OCI-LY3 (cell line): ENCODE measurements around the gene DPAGT1.

Experiments
- EZH2phosphoT487 ChIP-seq: fragments of 200-600 bp; shearing (Covaris generic); IDR thresholded peaks from 2 replicates; pipeline ENCODE4 v1.6.1; 2018; ENCODE audit warnings: antibody characterized with exemption, mixed run types, low read depth
- TF ChIP-seq, protein P1 (sequence below): fragments of 200-600, 300-600 bp; sonication (generic); IDR thresholded peaks from 2 replicates; pipeline ENCODE4 v1.5.1; 2014; ENCODE audit warnings: antibody characterized with exemption, low read length, low read depth

DNA sequence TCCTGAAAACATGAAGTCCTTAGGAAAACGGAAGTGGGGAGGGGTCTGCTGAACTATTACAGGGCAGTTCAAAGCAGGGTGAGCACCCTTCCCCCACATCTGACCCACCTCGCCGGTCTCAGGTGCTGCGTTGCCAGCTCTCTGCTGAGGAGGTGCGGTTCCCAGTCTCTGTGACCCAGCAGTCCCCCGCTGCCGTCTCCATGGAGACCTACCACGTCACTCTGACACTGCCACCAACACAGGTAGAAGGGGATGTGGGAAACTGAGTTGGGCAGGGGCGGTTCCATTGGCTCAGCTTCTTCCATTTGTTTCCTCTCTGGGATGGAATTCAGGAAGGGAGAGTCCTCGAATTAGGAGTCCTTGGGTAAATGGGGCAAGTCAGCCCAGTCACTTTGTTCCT is 8.8 kb upstream of the DPAGT1 start:
- TF ChIP-seq, protein P1, sequence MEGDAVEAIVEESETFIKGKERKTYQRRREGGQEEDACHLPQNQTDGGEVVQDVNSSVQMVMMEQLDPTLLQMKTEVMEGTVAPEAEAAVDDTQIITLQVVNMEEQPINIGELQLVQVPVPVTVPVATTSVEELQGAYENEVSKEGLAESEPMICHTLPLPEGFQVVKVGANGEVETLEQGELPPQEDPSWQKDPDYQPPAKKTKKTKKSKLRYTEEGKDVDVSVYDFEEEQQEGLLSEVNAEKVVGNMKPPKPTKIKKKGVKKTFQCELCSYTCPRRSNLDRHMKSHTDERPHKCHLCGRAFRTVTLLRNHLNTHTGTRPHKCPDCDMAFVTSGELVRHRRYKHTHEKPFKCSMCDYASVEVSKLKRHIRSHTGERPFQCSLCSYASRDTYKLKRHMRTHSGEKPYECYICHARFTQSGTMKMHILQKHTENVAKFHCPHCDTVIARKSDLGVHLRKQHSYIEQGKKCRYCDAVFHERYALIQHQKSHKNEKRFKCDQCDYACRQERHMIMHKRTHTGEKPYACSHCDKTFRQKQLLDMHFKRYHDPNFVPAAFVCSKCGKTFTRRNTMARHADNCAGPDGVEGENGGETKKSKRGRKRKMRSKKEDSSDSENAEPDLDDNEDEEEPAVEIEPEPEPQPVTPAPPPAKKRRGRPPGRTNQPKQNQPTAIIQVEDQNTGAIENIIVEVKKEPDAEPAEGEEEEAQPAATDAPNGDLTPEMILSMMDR, result no peak
- no peak for TF ChIP-seq EZH2phosphoT487
